Measurements from ENCODE around the gene ZBTB32.

The ZBTB32 gene

GRCh38 chr19:35746531-35746930 is 42.2 kb downstream of the ZBTB32 start:
- H3K27me3 ChIP-seq (ENCODE audit: control insufficient read depth, insufficient read depth, low read length), result no peaks in the 10 kb centered on the region
- H3K9ac ChIP-seq (ENCODE audit: low read depth, low read length), result no peak overlapping the region
- H3K4me1 ChIP-seq (ENCODE audit: control insufficient read depth, insufficient read depth, low read length), result no peaks in the 10 kb centered on the region
- no peaks in the 10 kb centered on the region; the same call in 1 of the 2 replicates for H3K36me3 ChIP-seq (ENCODE audit: control insufficient read depth, insufficient read depth, low read length)
- no peaks in the 10 kb centered on the region for H3K9me3 ChIP-seq (ENCODE audit: control insufficient read depth, insufficient read depth, low read length)
- H3K4me3 ChIP-seq (ENCODE audit: low read depth, low read length), result peak overlapping the region; percentile 75
- no peak overlapping the region for H3K27ac ChIP-seq (ENCODE audit: low read depth, low read length)

DNA sequence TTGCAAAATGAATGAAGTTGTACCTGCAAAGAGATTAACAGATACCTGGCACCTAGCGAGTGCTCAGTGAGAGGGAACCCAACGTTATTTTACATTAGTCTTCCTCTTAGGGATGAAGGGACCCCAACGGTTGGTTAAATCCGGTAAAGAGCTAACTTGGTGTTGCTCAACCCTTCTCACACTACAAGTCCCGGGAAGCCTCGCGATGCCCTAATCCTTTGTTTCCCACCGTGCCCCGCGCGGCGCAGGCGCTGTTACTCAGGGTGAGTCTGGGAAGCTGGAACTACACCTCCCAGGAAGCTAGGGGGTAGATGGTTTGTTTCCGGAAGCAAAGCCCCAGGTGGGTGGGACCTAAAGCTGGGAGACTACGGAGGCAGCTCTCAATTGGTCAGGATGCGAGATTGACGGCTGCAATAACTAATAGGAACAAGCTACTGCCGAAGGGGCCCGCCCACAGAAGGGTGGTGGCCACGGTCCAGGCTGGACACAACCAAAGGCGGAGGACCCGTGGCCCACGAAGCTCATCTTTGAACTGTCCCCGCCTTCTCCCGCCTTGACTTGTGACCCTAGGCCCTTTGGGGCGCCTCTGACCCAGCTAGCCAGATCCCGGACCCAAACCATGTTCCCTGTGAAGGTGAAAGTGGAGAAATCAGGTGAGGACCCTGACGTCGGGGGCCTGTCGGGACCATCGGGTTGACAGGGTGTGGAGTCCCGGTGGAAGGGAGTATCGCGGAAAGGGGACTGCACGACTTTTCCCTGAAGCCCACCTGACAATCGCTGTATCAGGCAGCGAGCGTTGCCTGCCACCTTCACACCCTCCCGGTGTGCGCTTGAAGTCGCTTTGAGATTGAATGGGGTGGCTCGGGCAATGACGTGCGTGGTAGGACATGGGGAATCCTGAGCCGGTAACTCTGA is 44.0 kb downstream of the ZBTB32 start, which contains the start of gene LIN37:
LIN37 (plus strand) TSS at position 471 of the 915 bp plus-strand sequence; CDS start at position 620, 149 bp downstream.
- Histone ChIP-seq H3K27ac (ENCODE audit: low read depth, low read length) (peak within 1 kb of the TSS; percentile 65), H3K36me3 (ENCODE audit: control insufficient read depth, insufficient read depth, low read length) (peaks cover 8% of the 10 kb centered on the region; the same call in 1 of the 2 replicates), H3K4me1 (ENCODE audit: control insufficient read depth, insufficient read depth, low read length) (no peaks in the 10 kb centered on the region), H3K27me3 (ENCODE audit: control insufficient read depth, insufficient read depth, low read length) (no peaks in the 10 kb centered on the region), H3K4me3 (ENCODE audit: low read depth, low read length) (peak within 1 kb of the TSS; percentile 96), H3K9me3 (ENCODE audit: control insufficient read depth, insufficient read depth, low read length) (no peaks in the 10 kb centered on the region), H3K9ac (ENCODE audit: low read depth, low read length) (peak within 1 kb of the TSS; percentile 52; the same call in 1 of the 2 replicates)

GRCh38 chr19:35750167-35750566 is 45.8 kb downstream of the ZBTB32 start:
- H3K9ac ChIP-seq (ENCODE audit: low read depth, low read length), result no peak overlapping the region
- H3K27me3 ChIP-seq (ENCODE audit: control insufficient read depth, insufficient read depth, low read length), result peaks cover 2% of the 10 kb centered on the region; the same call in 1 of the 2 replicates
- peaks cover 8% of the 10 kb centered on the region; the same call in 1 of the 2 replicates for H3K36me3 ChIP-seq (ENCODE audit: control insufficient read depth, insufficient read depth, low read length)
- H3K4me3 ChIP-seq (ENCODE audit: low read depth, low read length), result no peak overlapping the region
- H3K27ac ChIP-seq (ENCODE audit: low read depth, low read length), result no peak overlapping the region
- no peaks in the 10 kb centered on the region; the same call in 1 of the 2 replicates for H3K4me1 ChIP-seq (ENCODE audit: control insufficient read depth, insufficient read depth, low read length)
- no peaks in the 10 kb centered on the region for H3K9me3 ChIP-seq (ENCODE audit: control insufficient read depth, insufficient read depth, low read length)

DNA sequence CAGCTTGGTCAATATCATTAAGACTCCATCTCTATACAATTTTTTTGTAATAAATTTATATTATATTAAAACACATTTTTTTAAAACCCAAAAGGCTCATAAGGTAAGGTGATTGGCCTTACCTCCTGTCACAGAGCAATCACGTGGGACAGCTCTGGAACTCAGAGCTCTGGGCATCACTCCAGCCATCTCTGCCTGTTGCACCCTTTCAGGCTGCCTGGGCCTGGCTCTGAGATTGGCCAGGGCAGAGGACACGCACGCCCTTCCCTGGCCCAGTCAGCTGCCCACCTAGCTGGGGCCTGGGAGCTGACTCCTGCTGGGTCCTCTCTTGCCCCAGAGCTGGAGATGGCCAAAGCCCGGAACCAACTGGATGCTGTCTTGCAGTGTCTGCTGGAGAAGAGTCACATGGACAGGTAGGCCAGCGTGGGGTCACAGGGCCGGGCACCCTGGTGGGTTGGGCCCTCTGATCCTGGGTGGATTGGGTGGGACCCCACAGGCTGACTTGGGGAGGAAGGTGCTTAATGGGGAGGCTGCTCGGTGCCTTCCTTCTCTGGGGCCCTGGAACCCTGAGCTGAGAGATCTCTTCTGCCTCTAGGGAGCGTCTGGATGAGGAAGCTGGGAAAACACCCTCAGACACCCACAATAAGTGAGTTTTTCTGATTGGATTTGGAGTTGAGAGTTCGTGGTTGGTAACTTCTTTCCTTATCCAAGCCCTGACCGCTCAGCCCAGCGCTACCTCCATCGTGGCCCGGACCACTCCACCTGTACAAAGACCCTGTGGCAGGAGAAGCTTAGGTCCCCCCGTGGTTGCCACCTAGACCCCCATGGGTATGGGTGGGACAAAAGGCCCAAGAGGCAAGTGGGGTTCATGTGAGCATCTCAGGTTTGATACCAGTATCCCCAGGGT is 47.7 kb downstream of the ZBTB32 start:
- peaks cover 3% of the 10 kb centered on the region; the same call in 1 of the 2 replicates for H3K27me3 ChIP-seq (ENCODE audit: control insufficient read depth, insufficient read depth, low read length)
- H3K9ac ChIP-seq (ENCODE audit: low read depth, low read length), result no peak overlapping the region
- no peak overlapping the region for H3K27ac ChIP-seq (ENCODE audit: low read depth, low read length)
- no peaks in the 10 kb centered on the region for H3K9me3 ChIP-seq (ENCODE audit: control insufficient read depth, insufficient read depth, low read length)
- H3K4me1 ChIP-seq (ENCODE audit: control insufficient read depth, insufficient read depth, low read length), result peaks cover 7% of the 10 kb centered on the region; the same call in 1 of the 2 replicates
- no peak overlapping the region for H3K4me3 ChIP-seq (ENCODE audit: low read depth, low read length)
- H3K36me3 ChIP-seq (ENCODE audit: control insufficient read depth, insufficient read depth, low read length), result peaks cover 8% of the 10 kb centered on the region; the same call in 1 of the 2 replicates

GRCh38 chr19:35752746-35753350 is 48.5 kb downstream of the ZBTB32 start:
- Histone ChIP-seq H3K36me3 (ENCODE audit: control insufficient read depth, insufficient read depth, low read length) (peaks cover 8% of the 10 kb centered on the region; the same call in 1 of the 2 replicates), H3K27ac (ENCODE audit: low read depth, low read length) (no peak overlapping the region), H3K9me3 (ENCODE audit: control insufficient read depth, insufficient read depth, low read length) (no peaks in the 10 kb centered on the region), H3K4me3 (ENCODE audit: low read depth, low read length) (no peak overlapping the region), H3K27me3 (ENCODE audit: control insufficient read depth, insufficient read depth, low read length) (peaks cover 3% of the 10 kb centered on the region; the same call in 1 of the 2 replicates), H3K4me1 (ENCODE audit: control insufficient read depth, insufficient read depth, low read length) (peaks cover 9% of the 10 kb centered on the region; the same call in 1 of the 2 replicates), H3K9ac (ENCODE audit: low read depth, low read length) (no peak overlapping the region)

DNA sequence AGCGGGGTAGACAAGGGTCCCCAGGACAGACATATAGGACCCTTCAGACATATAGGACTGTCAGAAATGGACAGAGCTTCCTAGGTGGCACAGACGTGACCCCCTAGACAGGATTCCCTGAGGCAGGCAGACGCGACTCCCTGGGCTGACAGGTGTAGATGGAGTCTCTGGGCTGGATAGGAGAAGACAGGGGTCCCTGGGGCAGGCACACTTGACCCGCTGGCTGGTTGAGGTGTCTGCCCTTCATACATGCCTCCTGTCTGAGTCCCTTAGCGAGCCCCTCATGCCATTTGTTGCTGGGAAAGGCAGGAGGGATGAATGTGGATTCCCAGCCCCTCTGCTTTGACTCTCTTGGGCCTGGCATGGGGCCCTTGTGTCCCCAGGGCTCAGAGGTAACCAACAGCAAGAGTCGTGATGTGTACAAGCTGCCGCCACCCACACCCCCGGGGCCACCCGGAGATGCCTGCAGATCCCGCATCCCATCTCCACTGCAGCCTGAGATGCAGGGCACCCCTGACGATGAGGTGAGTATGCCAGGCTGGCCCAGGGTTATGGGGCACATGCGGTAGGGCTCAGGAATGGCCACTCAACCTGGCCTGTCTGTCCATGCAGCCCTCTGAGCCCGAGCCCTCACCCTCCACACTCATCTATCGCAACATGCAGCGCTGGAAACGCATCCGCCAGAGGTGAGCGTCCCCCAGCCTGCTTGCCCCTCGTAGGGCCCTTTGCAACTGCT is 49.4 kb downstream of the ZBTB32 start:
- H3K27me3 ChIP-seq (ENCODE audit: control insufficient read depth, insufficient read depth, low read length), result peaks cover 3% of the 10 kb centered on the region; the same call in 1 of the 2 replicates
- H3K36me3 ChIP-seq (ENCODE audit: control insufficient read depth, insufficient read depth, low read length), result peaks cover 8% of the 10 kb centered on the region; the same call in 1 of the 2 replicates
- H3K4me3 ChIP-seq (ENCODE audit: low read depth, low read length), result no peak overlapping the region
- peaks cover 9% of the 10 kb centered on the region; the same call in 1 of the 2 replicates for H3K4me1 ChIP-seq (ENCODE audit: control insufficient read depth, insufficient read depth, low read length)
- H3K9ac ChIP-seq (ENCODE audit: low read depth, low read length), result no peak overlapping the region
- H3K9me3 ChIP-seq (ENCODE audit: control insufficient read depth, insufficient read depth, low read length), result no peaks in the 10 kb centered on the region
- H3K27ac ChIP-seq (ENCODE audit: low read depth, low read length), result no peak overlapping the region

DNA sequence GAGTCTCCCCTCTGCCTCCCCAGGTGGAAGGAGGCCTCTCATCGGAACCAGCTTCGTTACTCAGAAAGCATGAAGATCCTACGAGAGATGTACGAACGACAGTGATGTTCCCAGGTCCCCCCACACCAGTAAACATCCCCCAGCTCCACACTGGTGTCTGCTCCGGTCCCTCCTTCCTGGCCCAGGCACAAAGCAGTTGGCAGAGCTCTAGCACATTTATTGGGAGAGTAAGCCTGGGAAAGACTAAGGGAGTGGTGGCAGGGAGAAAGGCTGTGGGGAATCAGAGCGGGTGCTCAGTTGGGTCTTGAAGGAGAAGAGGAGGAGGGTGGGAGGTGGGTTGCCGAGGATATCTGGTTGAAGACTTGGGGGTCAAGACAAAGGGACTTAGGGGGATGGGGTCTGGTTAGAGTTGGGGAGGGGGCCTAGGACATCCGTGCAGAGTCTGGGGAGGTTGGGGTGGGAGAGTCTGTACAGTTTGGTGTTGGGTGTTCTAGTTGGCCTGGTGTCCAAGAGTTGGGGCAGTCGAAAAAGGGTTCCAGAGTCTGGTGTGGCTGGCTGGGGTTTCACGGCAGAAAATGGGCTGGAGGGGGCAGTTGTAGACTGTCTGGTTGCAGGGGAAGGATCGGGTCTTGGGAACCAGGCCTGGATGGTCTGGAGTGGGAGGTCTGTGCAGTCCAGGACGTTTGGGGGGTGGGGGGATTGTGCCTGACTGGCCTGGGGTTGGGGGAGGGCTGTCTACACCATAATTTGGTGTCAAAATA is 50.2 kb downstream of the ZBTB32 start:
- peaks cover 9% of the 10 kb centered on the region; the same call in 1 of the 2 replicates for H3K4me1 ChIP-seq (ENCODE audit: control insufficient read depth, insufficient read depth, low read length)
- no peak overlapping the region for H3K27ac ChIP-seq (ENCODE audit: low read depth, low read length)
- H3K27me3 ChIP-seq (ENCODE audit: control insufficient read depth, insufficient read depth, low read length), result peaks cover 3% of the 10 kb centered on the region; the same call in 1 of the 2 replicates
- no peak overlapping the region for H3K4me3 ChIP-seq (ENCODE audit: low read depth, low read length)
- H3K36me3 ChIP-seq (ENCODE audit: control insufficient read depth, insufficient read depth, low read length), result peaks cover 8% of the 10 kb centered on the region; the same call in 1 of the 2 replicates
- H3K9me3 ChIP-seq (ENCODE audit: control insufficient read depth, insufficient read depth, low read length), result no peaks in the 10 kb centered on the region
- no peak overlapping the region for H3K9ac ChIP-seq (ENCODE audit: low read depth, low read length)

- Histone ChIP-seq H3K36me3 (ENCODE audit: control insufficient read depth, insufficient read depth, low read length) (peaks cover 14% of the 10 kb centered on the region; the same call in 1 of the 2 replicates), H3K9ac (ENCODE audit: low read depth, low read length) (no peak overlapping the region), H3K27me3 (ENCODE audit: control insufficient read depth, insufficient read depth, low read length) (peaks cover 3% of the 10 kb centered on the region; the same call in 1 of the 2 replicates), H3K9me3 (ENCODE audit: control insufficient read depth, insufficient read depth, low read length) (no peaks in the 10 kb centered on the region), H3K4me1 (ENCODE audit: control insufficient read depth, insufficient read depth, low read length) (peaks cover 9% of the 10 kb centered on the region; the same call in 1 of the 2 replicates), H3K27ac (ENCODE audit: low read depth, low read length) (no peak overlapping the region), H3K4me3 (ENCODE audit: low read depth, low read length) (peak overlapping the region; percentile 64)
Observed at GRCh38 chr19:35755131-35755549, 50.8 kb downstream of the ZBTB32 start.

All from HUES48 (cell line).